Left ventricle myocardium inferior (tissue), 1 donor: ENCODE results near the gene RNF150. TPM values are rescaled to one million over a fixed set of nuclear protein-coding genes. Genes with fewer than 3 reads are reported as not detected.
"Not testable (repeated sequence)": the region's sequence is repeated elsewhere in the genome, so short reads cannot be mapped to it uniquely, and the experiment has no call there.

ENCODE experiments used
- DNase-seq: peaks from one replicate; pipeline ENCODE4 v3.0.0-alpha.2; 2020
- H3K27ac ChIP-seq: fragments of 200-600 bp; replicated peaks from 2 replicates; pipeline ENCODE4 v1.8.0; 2021
- H3K27me3 ChIP-seq: fragments of 200-600 bp; 2 replicates; pipeline ENCODE4 v1.8.0; 2021; ENCODE audit warnings: low read depth
- H3K36me3 ChIP-seq: fragments of 200-600 bp; 2 replicates; pipeline ENCODE4 v1.8.0; 2021
- H3K4me1 ChIP-seq: fragments of 200-600 bp; 2 replicates; pipeline ENCODE4 v1.8.0; 2021
- H3K4me3 ChIP-seq: fragments of 200-600 bp; 2 replicates; pipeline ENCODE4 v1.8.0; 2021; ENCODE audit warnings: mild to moderate bottlenecking, moderate library complexity
- H3K9me3 ChIP-seq: fragments of 200-600 bp; replicated peaks from 2 replicates; pipeline ENCODE4 v1.8.0; 2021
- CTCF ChIP-seq: fragments of 200-600 bp; IDR thresholded peaks from 2 replicates; pipeline ENCODE4 v1.8.0; 2021; ENCODE audit warnings: antibody characterized with exemption, mild to moderate bottlenecking, borderline replicate concordance
- intact Hi-C: fragments of 100-400 bp; cut with micrococcal nuclease; formaldehyde crosslinking; loops from one replicate; pipeline ENCODE4 v1.11.0; 2022
- total RNA-seq: library from RNA; stranded (reverse); fragmentation: NEBNext Ultra II Directional; extraction: Animal tissue kit (Norgen Biotek cat#: 25700); gene quantifications from one replicate; pipeline ENCODE4 v1.2.1, GENCODE V29; 2021
- donor health status: DM: no; HTN: yes; CAD: no; lungs with severe emphysema.

RNF150 gene
- total RNA-seq, 1 donor from 2014 or later = 68.0 TPM

DNA sequence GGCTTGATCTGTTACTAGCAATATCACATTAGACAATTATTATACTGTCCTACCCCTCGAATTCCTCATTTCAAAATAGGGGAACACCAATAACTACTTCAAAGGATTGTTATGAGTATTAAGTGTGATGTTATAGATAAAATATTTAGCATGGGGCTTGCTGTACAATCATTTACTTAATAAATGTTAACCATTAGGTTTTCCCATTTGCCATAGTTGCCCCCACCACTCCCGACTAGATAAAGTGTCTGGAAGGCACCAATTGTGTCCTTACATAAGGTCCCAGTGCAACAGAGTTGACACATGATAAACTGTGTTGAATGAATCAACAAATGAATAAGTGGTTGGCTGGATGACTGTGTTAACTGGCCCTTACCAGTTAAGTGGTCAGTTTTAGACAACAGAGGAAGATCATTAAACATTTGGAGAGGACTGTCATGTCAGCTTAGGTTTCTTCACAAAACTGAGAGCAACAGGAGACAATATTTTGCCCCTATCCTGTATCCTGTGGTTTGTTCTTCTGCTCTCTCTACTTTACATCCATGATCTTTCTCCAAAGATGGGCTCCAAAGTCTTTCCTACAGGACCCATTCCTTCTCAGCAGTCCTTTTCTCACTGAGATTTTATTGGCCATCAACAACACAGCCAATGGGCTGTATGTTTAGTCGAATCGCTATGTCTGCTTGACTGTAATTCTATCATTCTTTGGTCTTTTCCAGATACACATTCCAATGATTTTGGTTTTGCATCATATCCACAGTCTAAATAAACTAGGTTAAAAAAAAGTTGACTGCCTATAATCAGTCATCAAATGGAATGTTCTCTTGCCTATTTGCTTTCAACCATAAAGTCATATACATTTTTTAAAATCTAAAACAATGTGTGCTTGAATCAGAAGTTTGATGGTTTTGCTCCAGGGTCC, 74.4 kb downstream of the RNF150 start:
- Histone ChIP-seq H3K36me3 (no peaks in the 10 kb centered on the region), H3K27me3 (no peaks in the 10 kb centered on the region), H3K9me3 (no peaks in the 10 kb centered on the region), H3K27ac (no peak overlapping the region), H3K4me1 (peaks cover 49% of the 10 kb centered on the region), H3K4me3 (no peak overlapping the region)
- intact Hi-C loops = no loop called here
- TF ChIP-seq CTCF = no peak
- DNase-seq = no peak

DNA sequence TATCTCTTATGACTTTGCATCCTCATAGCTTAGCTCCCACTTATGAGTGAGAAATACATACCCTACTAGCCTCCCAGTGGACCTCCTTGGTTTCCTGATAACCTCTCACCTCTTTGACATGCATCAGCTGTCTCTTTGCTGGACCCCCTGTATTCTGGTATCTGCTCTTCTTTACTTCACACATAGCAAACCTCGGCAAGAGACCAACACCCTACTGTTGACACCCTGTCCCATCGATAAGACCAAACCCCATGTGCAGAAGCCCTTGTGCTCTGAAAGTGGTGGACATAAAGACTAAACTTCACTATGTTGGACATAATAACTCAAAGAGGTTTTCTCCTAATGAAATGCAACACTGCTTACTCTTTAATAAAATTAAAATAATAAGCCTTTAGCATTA, 75.7 kb downstream of the RNF150 start:
- TF ChIP-seq CTCF = no peak
- Histone ChIP-seq H3K27ac (no peak overlapping the region), H3K9me3 (no peaks in the 10 kb centered on the region), H3K36me3 (no peaks in the 10 kb centered on the region), H3K4me1 (peaks cover 44% of the 10 kb centered on the region), H3K4me3 (no peak overlapping the region), H3K27me3 (no peaks in the 10 kb centered on the region)
- no peak for DNase-seq
- intact Hi-C loops = no loop called here

- intact Hi-C loops = no loop called here
- peaks cover 3% of the 10 kb centered on the region for H3K9me3 ChIP-seq
- H3K4me1 ChIP-seq = peaks cover 40% of the 10 kb centered on the region
- TF ChIP-seq CTCF = no peak
- no peaks in the 10 kb centered on the region for H3K27me3 ChIP-seq
- H3K4me3 ChIP-seq = no peak overlapping the region
- H3K36me3 ChIP-seq = no peaks in the 10 kb centered on the region
- H3K27ac ChIP-seq = no peak overlapping the region
- no peak for DNase-seq
Measured at GRCh38 chr4:141056473-141056872, 76.8 kb downstream of the RNF150 start.

DNA sequence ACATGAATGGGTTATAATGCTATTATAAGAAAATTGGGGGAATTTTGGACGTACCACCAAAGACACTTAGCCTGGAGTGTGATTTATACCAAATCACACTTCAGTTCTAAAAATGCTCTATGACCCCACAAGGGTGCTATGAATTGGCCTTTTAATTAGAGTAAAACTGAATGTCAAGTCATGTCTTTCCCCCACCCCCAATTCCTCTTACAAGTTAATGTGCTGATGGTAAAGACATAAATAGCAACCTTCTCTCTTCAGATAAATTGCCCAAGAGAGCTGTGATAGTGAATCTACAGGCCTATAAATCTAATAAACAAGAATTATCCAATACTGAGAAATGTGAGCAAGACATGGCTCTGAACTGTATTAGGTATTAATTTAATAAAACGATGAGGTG, 78.8 kb downstream of the RNF150 start:
- no peaks in the 10 kb centered on the region for H3K27me3 ChIP-seq
- peaks cover 40% of the 10 kb centered on the region for H3K4me1 ChIP-seq
- peaks cover 17% of the 10 kb centered on the region for H3K9me3 ChIP-seq
- H3K36me3 ChIP-seq = no peaks in the 10 kb centered on the region
- intact Hi-C loops = no loop called here
- no peak for TF ChIP-seq CTCF
- DNase-seq = no peak
- no peak overlapping the region for H3K4me3 ChIP-seq
- H3K27ac ChIP-seq = peak overlapping the region; percentile 59

- H3K36me3 ChIP-seq, H3K27me3 ChIP-seq, H3K27ac ChIP-seq, intact Hi-C loops, DNase-seq, H3K4me3 ChIP-seq: not testable (repeated sequence)
- H3K4me1 ChIP-seq = peaks cover 35% of the 10 kb centered on the region
- H3K9me3 ChIP-seq = peaks cover 17% of the 10 kb centered on the region
Measured at GRCh38 chr4:141050999-141051398, 82.3 kb downstream of the RNF150 start.

DNA sequence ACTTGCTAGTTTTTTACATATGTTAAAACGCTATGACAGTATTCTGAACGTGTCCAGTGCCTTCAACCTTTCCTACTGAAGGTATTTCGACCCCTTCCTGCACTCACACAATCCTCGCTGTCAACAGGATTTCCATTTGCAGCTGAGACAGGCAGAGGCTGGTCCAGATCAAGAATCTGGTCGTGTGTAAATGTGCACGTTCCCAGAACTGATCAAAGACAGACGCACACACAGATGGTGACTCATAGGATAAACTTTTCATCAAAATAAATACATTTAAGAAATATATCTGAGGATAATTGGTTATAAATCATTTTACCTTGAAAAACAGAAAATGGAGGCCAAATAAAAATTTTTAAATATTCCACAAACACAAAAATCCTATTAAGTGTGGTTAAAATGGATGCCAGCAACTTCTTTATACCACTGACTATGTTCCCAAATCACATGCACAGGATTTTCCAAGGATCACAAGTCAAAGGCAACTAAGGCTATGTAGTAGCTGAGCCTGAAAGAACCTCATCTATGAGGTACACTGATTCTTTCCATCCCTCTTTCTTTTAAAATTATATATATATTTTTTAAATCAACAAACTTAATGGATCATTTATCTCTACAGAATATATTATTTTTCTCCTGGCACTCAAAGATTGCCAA, 85.9 kb downstream of the RNF150 start:
- intact Hi-C loops = no loop called here
- DNase-seq = no peak
- Histone ChIP-seq H3K4me3 (no peak overlapping the region), H3K27me3 (no peaks in the 10 kb centered on the region), H3K9me3 (peaks cover 17% of the 10 kb centered on the region), H3K4me1 (peaks cover 25% of the 10 kb centered on the region), H3K36me3 (no peaks in the 10 kb centered on the region), H3K27ac (peak overlapping the region; percentile 73)
- no peak for TF ChIP-seq CTCF
